Measurements from ENCODE around the gene GIGYF2. TPM values are rescaled to one million over a fixed set of nuclear protein-coding genes. Genes with fewer than 3 reads are reported as not detected.

The GIGYF2 gene
- total RNA-seq, 1 donor from 2014 or later: 72.3 TPM

GRCh38 chr2:232798187-232798586 lies 101.1 kb downstream of the GIGYF2 start:
- H3K27ac Mint-ChIP-seq: no peak overlapping the region
- TF ChIP-seq CTCF (IDR thresholded peaks at IDR 0.05; ENCODE audit: unreplicated experiment): no peak
- no peaks in the 10 kb centered on the region for H3K27me3 Mint-ChIP-seq
- DNase-seq (ENCODE audit: low spot score, unreplicated experiment): no peak
- H3K4me1 Mint-ChIP-seq (ENCODE audit: low read depth): no peaks in the 10 kb centered on the region
- no peak overlapping the region for H3K4me3 Mint-ChIP-seq (ENCODE audit: low read depth)
- H3K36me3 Mint-ChIP-seq (ENCODE audit: insufficient read depth): peaks cover 41% of the 10 kb centered on the region
- peaks cover 6% of the 10 kb centered on the region for H3K9me3 Mint-ChIP-seq (ENCODE audit: low read depth)

GRCh38 chr2:232800166-232800565 lies 103.0 kb downstream of the GIGYF2 start:
- DNase-seq (ENCODE audit: low spot score, unreplicated experiment): no peak
- TF ChIP-seq CTCF (IDR thresholded peaks at IDR 0.05; ENCODE audit: unreplicated experiment): no peak
- Mint-ChIP-seq H3K27me3 (no peaks in the 10 kb centered on the region), H3K36me3 (ENCODE audit: insufficient read depth) (peaks cover 46% of the 10 kb centered on the region), H3K27ac (no peak overlapping the region), H3K4me3 (ENCODE audit: low read depth) (no peak overlapping the region), H3K4me1 (ENCODE audit: low read depth) (no peaks in the 10 kb centered on the region), H3K9me3 (ENCODE audit: low read depth) (peaks cover 6% of the 10 kb centered on the region)

- no peak overlapping the region for H3K4me3 Mint-ChIP-seq (ENCODE audit: low read depth)
- no peak for TF ChIP-seq CTCF (IDR thresholded peaks at IDR 0.05; ENCODE audit: unreplicated experiment)
- H3K27ac Mint-ChIP-seq: no peak overlapping the region
- H3K4me1 Mint-ChIP-seq (ENCODE audit: low read depth): no peaks in the 10 kb centered on the region
- H3K27me3 Mint-ChIP-seq: no peaks in the 10 kb centered on the region
- H3K36me3 Mint-ChIP-seq (ENCODE audit: insufficient read depth): peaks cover 47% of the 10 kb centered on the region
- no peak for DNase-seq (ENCODE audit: low spot score, unreplicated experiment)
- peaks cover 6% of the 10 kb centered on the region for H3K9me3 Mint-ChIP-seq (ENCODE audit: low read depth)
Measured at GRCh38 chr2:232802091-232802490, 105.0 kb downstream of the GIGYF2 start.

- Mint-ChIP-seq H3K27ac (no peak overlapping the region), H3K4me3 (ENCODE audit: low read depth) (no peak overlapping the region), H3K9me3 (ENCODE audit: low read depth) (no peaks in the 10 kb centered on the region), H3K27me3 (no peaks in the 10 kb centered on the region), H3K4me1 (ENCODE audit: low read depth) (no peaks in the 10 kb centered on the region), H3K36me3 (ENCODE audit: insufficient read depth) (peaks cover 21% of the 10 kb centered on the region)
- no peak for DNase-seq (ENCODE audit: low spot score, unreplicated experiment)
- TF ChIP-seq CTCF (IDR thresholded peaks at IDR 0.05; ENCODE audit: unreplicated experiment): no peak
Measured at GRCh38 chr2:232809349-232810124, 112.4 kb downstream of the GIGYF2 start.

- no peaks in the 10 kb centered on the region for H3K4me1 Mint-ChIP-seq (ENCODE audit: low read depth)
- no peak for DNase-seq (ENCODE audit: low spot score, unreplicated experiment)
- no peak overlapping the region for H3K27ac Mint-ChIP-seq
- TF ChIP-seq CTCF (IDR thresholded peaks at IDR 0.05; ENCODE audit: unreplicated experiment): no peak
- no peaks in the 10 kb centered on the region for H3K27me3 Mint-ChIP-seq
- H3K36me3 Mint-ChIP-seq (ENCODE audit: insufficient read depth): peaks cover 18% of the 10 kb centered on the region
- no peak overlapping the region for H3K4me3 Mint-ChIP-seq (ENCODE audit: low read depth)
- no peaks in the 10 kb centered on the region for H3K9me3 Mint-ChIP-seq (ENCODE audit: low read depth)
Measured at GRCh38 chr2:232810444-232810843, 113.3 kb downstream of the GIGYF2 start.
